K562 (cell line): ENCODE measurements around the gene MAN2A1. TPM values are rescaled to one million over a fixed set of nuclear protein-coding genes. Genes with fewer than 3 reads are reported as not detected.

Experiments used
- CBFA2T3 ChIP-seq: fragments of 450-650 bp; IDR thresholded peaks from 2 replicates; pipeline ENCODE4 v1.6.1; 2017
- CGGBP1 ChIP-seq: fragments of 250-450 bp; sonication (Bioruptor Pico); IDR thresholded peaks from 2 replicates; pipeline ENCODE4 v1.9.0; 2021; ENCODE audit warnings: mild to moderate bottlenecking
- NR4A1 ChIP-seq, 2 experiments: fragments of 250-450 bp in 1 of 2; fragments of 450-650 bp in 1 of 2; sonication (Bioruptor Pico) in 1 of 2; IDR thresholded peaks; 2 replicates each; pipeline versions ENCODE4 v1.4.0 to v1.6.1; 2016 to 2020; ENCODE audit warnings: mild to moderate bottlenecking in 2 of 2, missing compliant biosample characterization in 1 of 2, missing genetic modification characterization in 1 of 2, moderate library complexity in 1 of 2
- PTTG1 ChIP-seq: fragments of 450-650 bp; IDR thresholded peaks from 2 replicates; pipeline ENCODE4 v1.6.1; 2016; ENCODE audit warnings: low read depth, mild to moderate bottlenecking, missing genetic modification characterization, missing compliant biosample characterization
- RFX1 ChIP-seq: fragments of 450-650 bp; IDR thresholded peaks from 2 replicates; pipeline ENCODE4 v1.6.1; 2016; ENCODE audit warnings: mild to moderate bottlenecking, moderate library complexity
- SIN3A ChIP-seq, 2 experiments: fragments of 150-350 bp in 1 of 2; IDR thresholded peaks; 2 replicates each; pipeline ENCODE4 v1.6.1; 2011 to 2016; ENCODE audit warnings: borderline replicate concordance in 2 of 2, low read depth in 2 of 2, low read length in 2 of 2, mild to moderate bottlenecking in 2 of 2, moderate library complexity in 2 of 2; ENCODE audit not compliant: control insufficient read depth in 1 of 2
- TRIM25 ChIP-seq: fragments of 450-650 bp; IDR thresholded peaks from 2 replicates; pipeline ENCODE4 v1.7.0; 2016; ENCODE audit warnings: borderline replicate concordance
- ZNF175 ChIP-seq: fragments of 200-800 bp; sonication (Bioruptor generic); IDR thresholded peaks from 2 replicates; pipeline ENCODE4 v1.6.1; 2016; ENCODE audit warnings: low read depth, mild to moderate bottlenecking, missing genetic modification characterization, missing compliant biosample characterization
- ZNF609 ChIP-seq: sonication (generic); formaldehyde crosslinking; IDR thresholded peaks from 2 replicates; pipeline ENCODE4 v1.8.1; 2023; ENCODE audit warnings: missing genetic modification reagents, mild to moderate bottlenecking, borderline replicate concordance
- polyA plus RNA-seq, 8 experiments: library from polyadenylated mRNA; depleted of rRNA in 4 of 8; stranded (reverse) in 5 of 8; unstranded in 3 of 8; fragments of >200 nt; fragmentation: Nextera tagmentation in 2 of 8; fragmentation: Illumina TruSeq in 1 of 8; extraction: Ambion mirVana in 2 of 8; extraction: Trizol in 1 of 8; gene quantifications; 2 replicates each; pipeline versions ENCODE4 v1.2.1 to v1.2.3, GENCODE V29; 2011 to 2014; ENCODE audit warnings: inconsistent platforms in 1 of 8, missing spikeins in 1 of 8
- total RNA-seq, 7 experiments: library from RNA; depleted of rRNA in 6 of 7; stranded (reverse); fragments of >200 nt in 6 of 7; fragmentation: Illumina TruSeq in 2 of 7; extraction: Trizol in 2 of 7; gene quantifications; 2 replicates each; pipeline versions ENCODE4 v1.2.1 to v1.2.3, GENCODE V29; 2011 to 2021; ENCODE audit warnings: low replicate concordance in 1 of 7

Gene MAN2A1
- total and polyA plus RNA-seq, 9 of the 15 experiments (the other 6 are each of a cell fraction or from before 2014, with no cell fraction given): 5.2 to 32.0 (median 19.8) TPM

GRCh38 chr5:109688970-109689739 lies 572 bp upstream of the MAN2A1 start (continued):
- TF ChIP-seq SIN3A (IDR thresholded peaks at IDR 0.05; ENCODE audit: borderline replicate concordance in 2 of 2, control insufficient read depth in 1 of 2, low read depth in 2 of 2, low read length in 2 of 2) (peak in 1 of 2 experiments; percentile 54; a peak in 2 of 4 replicates), PTTG1 (tag) (no peak), ZNF175 (no peak), CGGBP1 (CRISPR knock-in tag) (0 out of 2 replicates have a peak, but pooled peaks have one; percentile 83), ZNF609 (CRISPR knock-in tag) (0 out of 2 replicates have a peak, but pooled peaks have one; percentile 24), RFX1 (no peak), NR4A1 (CRISPR knock-in tag; IDR thresholded peaks at IDR 0.05) (no peak), NR4A1 (tag; IDR thresholded peaks at IDR 0.05) (no peak), CBFA2T3 (no peak), TRIM25 (no peak)
